Activated naive CD4-positive, alpha-beta T cell (primary cell): Measurements from ENCODE around the gene SLC44A2.
"Not testable (repeated sequence)": the region's sequence is repeated elsewhere in the genome, so short reads cannot be mapped to it uniquely, and the experiment has no call there.

ENCODE experiments used
- DNase-seq, 4 experiments: peaks; one replicate each; lab custom pipeline; 2025; lab: John Stamatoyannopoulos, UW

The SLC44A2 gene

GRCh38 chr19:10651851-10652250 is 26.5 kb downstream of the SLC44A2 start:
- no peak for DNase-seq

DNA sequence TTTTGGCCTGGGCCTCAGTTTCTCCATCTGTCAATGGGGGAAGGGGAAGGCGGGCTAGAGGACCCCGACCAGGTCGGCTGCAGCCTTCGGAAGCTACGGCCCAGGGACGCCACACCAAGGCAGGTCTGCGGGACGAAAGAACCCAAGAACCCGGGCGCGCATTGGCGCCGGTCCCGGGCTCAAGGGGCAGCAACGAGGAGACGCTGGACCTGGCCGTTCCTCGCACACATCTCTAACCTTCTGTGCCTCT is 28.1 kb downstream of the SLC44A2 start:
- DNase-seq, result no peak

DNA sequence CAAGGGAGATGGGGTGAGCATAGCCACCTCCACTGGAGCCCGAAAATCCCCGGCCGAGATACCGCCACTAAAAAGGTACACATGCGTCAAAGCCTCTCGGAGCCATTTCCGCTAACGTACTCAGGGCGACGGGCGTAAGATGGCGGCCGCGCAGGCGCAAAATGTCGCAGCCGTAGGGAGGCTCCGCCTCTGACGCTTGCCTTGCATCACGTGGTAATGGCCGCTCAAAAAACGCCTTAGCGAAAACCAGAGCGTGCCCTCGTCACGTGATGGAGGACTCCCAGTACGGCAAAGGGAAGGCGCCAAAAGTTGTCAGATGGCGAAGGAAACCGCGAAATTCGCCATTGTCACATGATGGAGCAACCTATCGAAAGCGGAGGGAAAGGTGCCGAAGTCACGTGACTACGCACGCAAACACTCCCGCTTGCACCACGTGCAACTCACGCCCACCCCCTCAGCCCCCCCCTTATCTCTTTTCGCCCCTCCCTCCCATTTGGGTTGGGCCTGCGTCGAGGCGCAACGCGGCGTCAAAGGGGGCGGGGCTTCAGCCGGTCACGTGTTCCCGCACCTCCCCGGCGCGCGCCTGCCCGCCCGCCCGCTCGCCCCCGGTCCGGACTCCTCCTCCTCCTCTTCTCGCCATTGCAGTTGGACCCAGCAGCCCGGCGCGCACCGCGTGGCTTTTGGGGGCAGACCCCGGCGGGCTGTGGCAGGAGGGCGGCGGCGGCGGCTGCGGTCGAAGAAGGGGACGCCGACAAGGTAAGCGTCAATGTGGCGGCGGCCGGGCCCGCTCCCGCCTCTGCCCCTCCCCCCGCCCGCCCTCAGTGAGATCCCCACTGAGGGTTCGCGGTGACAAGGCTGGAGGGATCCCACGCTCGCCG is 28.6 kb downstream of the SLC44A2 start, which contains the start of gene ILF3:
Gene ILF3 (plus strand): TSS at position 615 of the 878 bp plus-strand sequence. CDS start 16,260 bp downstream, outside the sequence.
- peak; percentile 98 to 100 (median 100) for DNase-seq

GRCh38 chr19:10654610-10655456 is 29.5 kb downstream of the SLC44A2 start:
- DNase-seq, result peak in 3 of 4 experiments; percentile 53 to 66 (median 63)

GRCh38 chr19:10655457-10656312 is 30.3 kb downstream of the SLC44A2 start:
- no peak for DNase-seq

DNA sequence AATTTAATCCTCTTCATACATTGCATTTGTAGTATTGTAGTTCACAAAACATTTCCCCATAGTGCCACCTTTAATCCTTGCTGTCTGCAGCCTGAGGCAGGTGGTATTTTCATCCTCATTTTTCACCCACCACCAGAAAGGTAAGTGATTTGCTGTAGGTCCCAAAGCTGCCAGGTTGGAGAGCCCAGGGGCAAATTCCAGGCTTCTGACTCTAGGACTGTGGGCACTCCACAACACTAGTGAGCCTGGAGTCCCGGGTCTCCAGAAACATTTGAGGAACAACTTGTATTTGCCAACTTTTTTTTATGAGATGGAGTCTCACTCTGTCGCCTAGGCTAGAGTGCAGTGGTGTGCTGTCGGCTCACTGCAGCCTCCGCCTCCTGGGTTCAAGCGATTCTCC is 35.0 kb downstream of the SLC44A2 start:
- no peak for DNase-seq

GRCh38 chr19:10661946-10662345 is 36.6 kb downstream of the SLC44A2 start:
- DNase-seq, result no peak

- DNase-seq, result no peak
Measured at GRCh38 chr19:10662384-10663251, 37.3 kb downstream of the SLC44A2 start.

DNA sequence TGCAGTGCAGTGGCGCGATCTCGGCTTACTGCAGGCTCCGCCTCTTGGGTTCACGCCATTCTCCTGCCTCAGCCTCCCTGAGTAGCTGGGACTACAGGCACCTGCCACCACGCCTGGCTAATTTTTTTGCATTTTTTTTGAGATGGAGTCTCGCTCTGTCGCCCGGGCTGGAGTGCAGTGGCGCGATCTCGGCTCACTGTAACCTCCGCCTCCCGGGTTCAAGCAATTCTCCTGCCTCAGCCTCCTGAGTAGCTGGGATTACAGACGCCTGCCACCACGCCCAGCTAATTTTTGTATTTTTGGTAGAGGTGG is 37.9 kb downstream of the SLC44A2 start:
- DNase-seq, result not testable (repeated sequence)

DNA sequence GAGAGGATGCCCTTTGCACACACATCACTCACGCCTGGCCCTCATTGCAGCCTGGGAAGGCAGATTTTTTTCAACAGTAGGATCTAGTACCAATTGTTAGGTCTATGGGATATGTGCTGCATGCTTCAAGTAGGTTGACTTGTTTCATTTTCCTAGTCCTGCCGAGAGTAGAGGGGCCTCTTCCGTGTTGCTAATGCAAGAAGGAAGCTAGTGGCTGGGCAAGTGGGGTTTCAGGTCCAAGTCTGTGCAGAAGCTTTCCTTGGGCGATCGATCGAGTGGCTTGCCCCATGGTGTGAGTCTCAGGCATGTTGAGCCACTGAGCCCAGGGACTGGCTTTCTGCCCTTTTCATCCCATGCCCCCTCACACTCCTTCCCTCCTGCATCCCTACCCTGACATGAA is 42.5 kb downstream of the SLC44A2 start:
- no peak for DNase-seq

DNA sequence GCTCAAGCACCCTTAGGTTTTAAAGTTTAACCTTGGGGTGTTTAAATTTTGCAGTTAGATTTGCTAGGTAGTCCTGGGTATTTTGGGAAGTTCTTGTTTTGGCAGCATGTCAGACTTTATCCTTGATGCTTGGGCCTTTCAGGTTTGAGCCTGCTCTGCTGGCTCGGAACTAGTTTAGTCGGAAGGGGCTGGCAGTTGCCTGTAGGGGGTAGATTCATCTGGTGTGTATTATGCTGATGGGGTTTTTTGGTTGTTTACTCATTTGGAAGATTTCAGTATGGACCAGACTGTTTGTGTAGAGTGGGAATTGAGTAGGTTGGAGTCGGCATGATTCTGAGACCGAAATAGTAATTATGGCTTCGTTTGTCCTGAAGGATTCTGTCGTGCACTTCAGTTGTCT is 43.9 kb downstream of the SLC44A2 start:
- no peak for DNase-seq

GRCh38 chr19:10670182-10670581 is 44.8 kb downstream of the SLC44A2 start:
- no peak for DNase-seq

DNA sequence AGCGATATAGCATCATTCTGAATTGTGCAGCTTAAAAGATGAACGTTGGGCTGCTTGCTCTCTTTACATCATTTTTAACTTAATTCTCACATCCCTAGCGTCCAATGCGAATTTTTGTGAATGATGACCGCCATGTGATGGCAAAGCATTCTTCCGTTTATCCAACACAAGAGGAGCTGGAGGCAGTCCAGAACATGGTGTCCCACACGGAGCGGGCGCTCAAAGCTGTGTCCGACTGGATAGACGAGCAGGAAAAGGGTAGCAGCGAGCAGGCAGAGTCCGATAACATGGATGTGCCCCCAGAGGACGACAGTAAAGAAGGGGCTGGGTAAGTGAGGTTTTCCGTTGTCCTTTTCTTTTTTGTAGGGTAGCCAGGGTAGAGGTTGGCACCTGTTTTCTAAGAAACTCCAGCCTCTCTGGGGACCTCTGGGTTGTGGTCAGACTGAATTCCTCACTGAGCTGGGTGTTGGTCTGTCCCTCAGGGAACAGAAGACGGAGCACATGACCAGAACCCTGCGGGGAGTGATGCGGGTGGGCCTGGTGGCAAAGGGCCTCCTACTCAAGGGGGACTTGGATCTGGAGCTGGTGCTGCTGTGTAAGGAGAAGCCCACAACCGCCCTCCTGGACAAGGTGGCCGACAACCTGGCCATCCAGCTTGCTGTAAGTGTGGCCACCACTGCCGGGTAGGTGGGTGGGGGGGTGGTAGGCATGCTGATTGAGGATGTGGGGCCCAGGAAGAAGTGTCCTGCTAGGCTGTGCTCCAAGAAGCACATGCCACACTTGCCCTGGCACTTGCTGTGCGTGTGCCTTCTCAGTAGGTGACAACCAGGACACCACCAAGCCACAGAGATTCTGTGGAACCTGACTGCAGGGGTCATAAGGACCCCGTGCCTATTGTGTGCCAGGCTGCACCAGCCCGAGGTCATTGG is 45.8 kb downstream of the SLC44A2 start:
- DNase-seq, result no peak

DNA sequence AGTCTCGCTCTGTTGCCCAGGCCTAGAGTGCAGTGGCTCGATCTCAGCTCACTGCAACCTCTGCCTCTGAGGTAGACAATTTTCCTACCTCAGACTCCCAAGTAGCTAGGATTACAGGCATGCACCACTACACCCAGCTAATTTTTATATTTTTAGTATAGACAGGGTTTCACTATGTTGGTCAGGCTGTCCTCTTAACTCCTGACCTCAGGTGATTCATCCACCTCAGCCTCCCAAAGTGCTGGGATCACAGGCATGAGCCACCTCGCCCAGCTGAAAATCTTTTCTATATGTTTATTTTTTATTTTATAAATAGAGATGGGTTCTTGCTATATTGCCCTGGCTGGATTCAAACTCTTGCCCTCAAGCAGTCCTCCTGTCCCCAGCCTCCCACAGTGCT is 46.6 kb downstream of the SLC44A2 start:
- not testable (repeated sequence) for DNase-seq

DNA sequence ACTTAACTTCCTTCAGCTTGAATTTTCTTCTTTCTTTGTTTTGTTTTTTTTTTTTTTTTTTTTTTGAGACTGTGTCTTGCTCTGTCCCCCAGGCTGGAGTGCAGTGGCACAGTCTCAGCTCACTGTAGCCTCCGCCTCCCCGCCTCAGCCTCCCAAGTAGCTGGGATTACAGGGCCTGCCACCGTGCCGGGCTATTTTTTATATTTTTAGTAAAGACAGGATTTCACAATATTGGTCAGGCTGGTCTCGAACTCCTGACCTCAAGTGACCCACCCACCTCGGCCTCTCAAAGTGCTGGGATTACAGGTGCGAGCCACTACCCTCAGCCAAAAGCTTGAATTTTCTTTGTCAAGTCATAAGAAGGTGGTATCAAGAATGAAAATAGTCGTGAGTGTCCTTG is 49.9 kb downstream of the SLC44A2 start:
- DNase-seq, result not testable (repeated sequence)

GRCh38 chr19:10677751-10678150 is 52.4 kb downstream of the SLC44A2 start:
- DNase-seq, result no peak

GRCh38 chr19:10678813-10679212 is 53.5 kb downstream of the SLC44A2 start:
- no peak for DNase-seq

DNA sequence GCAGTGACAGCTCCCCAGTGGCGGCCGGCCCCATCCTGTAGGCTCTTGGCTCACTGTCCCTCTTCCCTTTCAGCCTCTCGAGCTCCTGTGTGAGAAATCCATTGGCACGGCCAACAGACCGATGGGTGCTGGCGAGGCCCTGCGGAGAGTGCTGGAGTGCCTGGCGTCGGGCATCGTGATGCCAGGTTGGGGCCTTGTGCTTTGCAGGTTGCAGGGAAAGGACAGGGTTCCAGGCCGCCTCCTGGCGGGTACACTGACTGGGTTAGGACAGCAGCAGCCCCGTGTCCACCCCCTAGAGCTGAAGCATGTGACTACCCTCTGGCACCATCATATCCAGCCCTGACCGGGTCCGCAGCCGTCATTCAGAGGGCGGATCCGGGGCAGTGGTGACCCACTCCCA is 54.4 kb downstream of the SLC44A2 start:
- no peak for DNase-seq

- no peak for DNase-seq
Measured at GRCh38 chr19:10680545-10681135, 55.3 kb downstream of the SLC44A2 start.

DNA sequence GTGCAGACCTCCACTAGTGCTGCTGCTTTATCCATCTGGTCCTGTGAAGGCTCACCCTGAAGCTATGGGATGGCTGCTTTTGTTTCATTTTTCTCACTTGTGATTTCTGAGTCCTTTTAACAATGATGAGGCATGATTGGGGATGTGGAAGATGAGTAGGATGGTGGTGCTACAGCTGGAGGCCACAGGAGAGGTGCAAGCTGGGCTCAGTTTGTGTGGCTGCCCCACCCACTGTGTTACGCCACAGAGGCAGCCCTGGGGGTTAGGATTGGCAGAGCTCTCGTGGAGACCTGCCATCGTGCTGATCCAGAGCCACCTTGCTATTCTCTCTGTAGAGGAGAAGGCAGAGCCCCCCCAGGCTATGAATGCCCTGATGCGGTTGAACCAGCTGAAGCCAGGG is 56.3 kb downstream of the SLC44A2 start:
- no peak for DNase-seq
